Skeletal muscle satellite cell (primary cell): ENCODE data around the gene LMO1.

ENCODE experiments used
- H3K27me3 ChIP-seq: 2 replicates; pipeline ENCODE4 v1.7.0; 2013; ENCODE audit warnings: low read length; ENCODE audit not compliant: control insufficient read depth, insufficient read depth
- H3K36me3 ChIP-seq: 2 replicates; pipeline ENCODE4 v1.7.0; 2013; ENCODE audit warnings: mild to moderate bottlenecking, control low read depth, low read length; ENCODE audit not compliant: insufficient read depth
- H3K4me1 ChIP-seq: 2 replicates; pipeline ENCODE4 v1.7.0; 2013; ENCODE audit warnings: low read length; ENCODE audit not compliant: control insufficient read depth, insufficient read depth
- H3K4me2 ChIP-seq: 2 replicates; pipeline ENCODE4 v1.7.0; 2013; ENCODE audit warnings: mild to moderate bottlenecking, low read length
- H3K4me3 ChIP-seq: 2 replicates; pipeline ENCODE4 v1.7.0; 2013; ENCODE audit warnings: low read length
- H3K9ac ChIP-seq: 2 replicates; pipeline ENCODE4 v1.7.0; 2013; ENCODE audit warnings: mild to moderate bottlenecking, low read depth, low read length, moderate library complexity
- H3K9me3 ChIP-seq: replicated peaks from 2 replicates; pipeline ENCODE4 v1.7.0; 2013; ENCODE audit warnings: mild to moderate bottlenecking, control low read depth, low read length

LMO1 gene

GRCh38 chr11:8251616-8252295 is 11.9 kb downstream of the LMO1 start:
- H3K4me3 ChIP-seq = no peak overlapping the region
- no peak overlapping the region for H3K4me2 ChIP-seq
- no peaks in the 10 kb centered on the region for H3K4me1 ChIP-seq
- no peak overlapping the region for H3K9ac ChIP-seq
- peaks cover 50% of the 10 kb centered on the region for H3K27me3 ChIP-seq
- H3K36me3 ChIP-seq = no peaks in the 10 kb centered on the region
- no peaks in the 10 kb centered on the region for H3K9me3 ChIP-seq

- Histone ChIP-seq H3K4me2 (no peak overlapping the region), H3K9me3 (no peaks in the 10 kb centered on the region), H3K36me3 (no peaks in the 10 kb centered on the region), H3K27me3 (peaks cover 51% of the 10 kb centered on the region), H3K4me1 (no peaks in the 10 kb centered on the region), H3K4me3 (no peak overlapping the region), H3K9ac (no peak overlapping the region)
Observed at GRCh38 chr11:8250981-8251615, 12.6 kb downstream of the LMO1 start.

GRCh38 chr11:8250434-8250833 is 13.2 kb downstream of the LMO1 start:
- Histone ChIP-seq H3K4me1 (no peaks in the 10 kb centered on the region), H3K4me2 (no peak overlapping the region), H3K36me3 (no peaks in the 10 kb centered on the region), H3K9me3 (no peaks in the 10 kb centered on the region), H3K27me3 (peaks cover 55% of the 10 kb centered on the region), H3K9ac (no peak overlapping the region), H3K4me3 (no peak overlapping the region)

- Histone ChIP-seq H3K4me2 (no peak overlapping the region), H3K4me3 (no peak overlapping the region), H3K4me1 (no peaks in the 10 kb centered on the region), H3K9ac (no peak overlapping the region), H3K9me3 (no peaks in the 10 kb centered on the region), H3K27me3 (peaks cover 57% of the 10 kb centered on the region), H3K36me3 (no peaks in the 10 kb centered on the region)
Observed at GRCh38 chr11:8249482-8249881, 14.2 kb downstream of the LMO1 start.

GRCh38 chr11:8248786-8249185 is 14.9 kb downstream of the LMO1 start:
- Histone ChIP-seq H3K4me3 (no peak overlapping the region), H3K27me3 (peaks cover 61% of the 10 kb centered on the region), H3K9ac (no peak overlapping the region), H3K4me1 (no peaks in the 10 kb centered on the region), H3K9me3 (no peaks in the 10 kb centered on the region), H3K36me3 (no peaks in the 10 kb centered on the region), H3K4me2 (no peak overlapping the region)

- no peaks in the 10 kb centered on the region for H3K36me3 ChIP-seq
- no peak overlapping the region for H3K9ac ChIP-seq
- no peaks in the 10 kb centered on the region for H3K4me1 ChIP-seq
- no peak overlapping the region for H3K4me3 ChIP-seq
- H3K27me3 ChIP-seq = peaks cover 75% of the 10 kb centered on the region
- no peaks in the 10 kb centered on the region for H3K9me3 ChIP-seq
- no peak overlapping the region for H3K4me2 ChIP-seq
Observed at GRCh38 chr11:8247312-8247711, 16.4 kb downstream of the LMO1 start.

- H3K4me1 ChIP-seq = no peaks in the 10 kb centered on the region
- no peaks in the 10 kb centered on the region for H3K36me3 ChIP-seq
- H3K4me2 ChIP-seq = no peak overlapping the region
- peaks cover 82% of the 10 kb centered on the region for H3K27me3 ChIP-seq
- no peak overlapping the region for H3K9ac ChIP-seq
- no peaks in the 10 kb centered on the region for H3K9me3 ChIP-seq
- no peak overlapping the region for H3K4me3 ChIP-seq
Observed at GRCh38 chr11:8243458-8243857, 20.2 kb downstream of the LMO1 start.

- Histone ChIP-seq H3K4me2 (no peak overlapping the region), H3K9ac (no peak overlapping the region), H3K4me1 (no peaks in the 10 kb centered on the region), H3K36me3 (no peaks in the 10 kb centered on the region), H3K4me3 (no peak overlapping the region), H3K9me3 (no peaks in the 10 kb centered on the region), H3K27me3 (peaks cover 74% of the 10 kb centered on the region)
Observed at GRCh38 chr11:8242499-8243280, 21.0 kb downstream of the LMO1 start.

GRCh38 chr11:8242118-8242475 is 21.6 kb downstream of the LMO1 start:
- Histone ChIP-seq H3K36me3 (no peaks in the 10 kb centered on the region), H3K9ac (no peak overlapping the region), H3K4me1 (no peaks in the 10 kb centered on the region), H3K9me3 (no peaks in the 10 kb centered on the region), H3K4me3 (no peak overlapping the region), H3K27me3 (peaks cover 71% of the 10 kb centered on the region), H3K4me2 (no peak overlapping the region)

GRCh38 chr11:8241373-8242117 is 22.1 kb downstream of the LMO1 start:
- Histone ChIP-seq H3K4me3 (no peak overlapping the region), H3K4me2 (no peak overlapping the region), H3K9me3 (no peaks in the 10 kb centered on the region), H3K4me1 (no peaks in the 10 kb centered on the region), H3K27me3 (peaks cover 66% of the 10 kb centered on the region), H3K9ac (no peak overlapping the region), H3K36me3 (no peaks in the 10 kb centered on the region)

- no peaks in the 10 kb centered on the region for H3K9me3 ChIP-seq
- no peaks in the 10 kb centered on the region for H3K4me1 ChIP-seq
- H3K9ac ChIP-seq = no peak overlapping the region
- no peak overlapping the region for H3K4me3 ChIP-seq
- H3K36me3 ChIP-seq = no peaks in the 10 kb centered on the region
- H3K27me3 ChIP-seq = peaks cover 62% of the 10 kb centered on the region
- no peak overlapping the region for H3K4me2 ChIP-seq
Observed at GRCh38 chr11:8239536-8240228, 24.0 kb downstream of the LMO1 start.
